Tibial nerve (tissue), 4 donors: ENCODE measurements around the gene FCER2.

Experiments used
- CTCF ChIP-seq, 5 experiments: fragments of 200-600 bp in 3 of 5; fragments of 450-650 bp in 2 of 5; sonication (generic) in 3 of 5; IDR thresholded peaks; one replicate each; pipeline ENCODE4 v1.5.1; 2016 to 2019; ENCODE audit warnings: antibody characterized with exemption in 5 of 5, mild to moderate bottlenecking in 3 of 5, moderate library complexity in 2 of 5
- EP300 ChIP-seq, 2 donors: sonication (generic); formaldehyde crosslinking; IDR thresholded peaks; one replicate each; pipeline ENCODE4 v1.6.1; 2017; ENCODE audit warnings: antibody characterized with exemption in 2 of 2, mild to moderate bottlenecking in 1 of 2
- POLR2A ChIP-seq, 2 donors: fragments of 450-650 bp; IDR thresholded peaks; one replicate each; pipeline ENCODE4 v1.6.1; 2017; ENCODE audit warnings: antibody characterized with exemption in 2 of 2, mild to moderate bottlenecking in 2 of 2, moderate library complexity in 2 of 2

- TF ChIP-seq POLR2A (IDR thresholded peaks at IDR 0.05) (no peak), CTCF (IDR thresholded peaks at IDR 0.05) (no peak), EP300 (IDR thresholded peaks at IDR 0.05) (no peak)
Measured at GRCh38 chr19:7703332-7703731, 1.4 kb upstream of the FCER2 start.
